Liver (tissue), 9 donors: ENCODE measurements around the gene NLRC5. TPM values are rescaled to one million over a fixed set of nuclear protein-coding genes. Genes with fewer than 3 reads are reported as not detected.

ENCODE experiments used
- DNase-seq: peaks from one replicate; pipeline ENCODE4 v3.0.0-alpha.2; 2017; ENCODE audit warnings: low spot score
- H3K27ac ChIP-seq, 2 donors: one replicate each; pipeline ENCODE4 v1.7.0; 2013; ENCODE audit warnings: inconsistent platforms in 2 of 2, low read length in 2 of 2, control low read depth in 1 of 2, low read depth in 1 of 2, mild to moderate bottlenecking in 1 of 2
- H3K27me3 ChIP-seq, 4 donors: one replicate each; pipeline versions ENCODE4 v1.6.1 to v1.7.0; 2013; ENCODE audit warnings: low read length in 3 of 4, inconsistent platforms in 1 of 4, mild to moderate bottlenecking in 1 of 4, moderate library complexity in 1 of 4; ENCODE audit not compliant: control insufficient read depth in 4 of 4, insufficient read depth in 4 of 4
- H3K36me3 ChIP-seq, 4 donors: one replicate each; pipeline versions ENCODE4 v1.6.1 to v1.7.0; 2013; ENCODE audit warnings: low read length in 3 of 4, mild to moderate bottlenecking in 3 of 4, low read depth in 1 of 4, moderate library complexity in 1 of 4; ENCODE audit not compliant: control insufficient read depth in 4 of 4, insufficient read depth in 3 of 4
- H3K4me1 ChIP-seq, 4 donors: one replicate each; pipeline versions ENCODE4 v1.6.1 to v1.7.0; 2013; ENCODE audit warnings: low read length in 3 of 4, mild to moderate bottlenecking in 3 of 4, moderate library complexity in 1 of 4; ENCODE audit not compliant: control insufficient read depth in 4 of 4, insufficient read depth in 4 of 4
- H3K4me3 ChIP-seq, 3 donors: one replicate each; pipeline versions ENCODE4 v1.6.1 to v1.7.0; 2013; ENCODE audit warnings: low read length in 3 of 3, control low read depth in 1 of 3, low read depth in 1 of 3, mild to moderate bottlenecking in 1 of 3
- H3K9ac ChIP-seq, 2 donors: one replicate each; pipeline ENCODE4 v1.7.0; 2013; ENCODE audit warnings: low read length in 2 of 2, mild to moderate bottlenecking in 2 of 2, moderate library complexity in 2 of 2, control low read depth in 1 of 2, low read depth in 1 of 2
- H3K9me3 ChIP-seq, 4 donors: one replicate each; pipeline versions ENCODE4 v1.6.1 to v1.7.0; 2013; ENCODE audit warnings: low read length in 3 of 4; ENCODE audit not compliant: control insufficient read depth in 4 of 4
- CTCF ChIP-seq: fragments of 150-350 bp; IDR thresholded peaks from 2 replicates; pipeline ENCODE4 v1.5.1; 2017; ENCODE audit warnings: improper control_type of control experiment, low read depth, low read length; ENCODE audit not compliant: missing input control
- FOXA1 ChIP-seq: IDR thresholded peaks from 2 replicates; pipeline ENCODE4 v1.6.1; 2016; ENCODE audit warnings: antibody characterized with exemption
- FOXA2 ChIP-seq: IDR thresholded peaks from 2 replicates; pipeline ENCODE4 v1.6.1; 2016; ENCODE audit warnings: antibody characterized with exemption
- HNF4A ChIP-seq, 2 donors: conservative IDR thresholded peaks; 2 replicates each; pipeline ENCODE4 v1.6.1; 2016; ENCODE audit warnings: antibody characterized with exemption in 2 of 2, mild to moderate bottlenecking in 2 of 2
- HNF4G ChIP-seq: IDR thresholded peaks from 2 replicates; pipeline ENCODE4 v1.6.1; 2016; ENCODE audit warnings: antibody characterized with exemption
- JUND ChIP-seq, 2 donors: IDR thresholded peaks; 2 replicates each; pipeline ENCODE4 v1.6.1; 2016; ENCODE audit warnings: antibody characterized with exemption in 2 of 2
- NR2F2 ChIP-seq: IDR thresholded peaks from 2 replicates; pipeline ENCODE4 v1.6.1; 2016; ENCODE audit warnings: antibody characterized with exemption
- REST ChIP-seq: IDR thresholded peaks from 2 replicates; pipeline ENCODE4 v1.6.1; 2016; ENCODE audit warnings: antibody characterized with exemption, mild to moderate bottlenecking
- RXRA ChIP-seq, 2 donors: IDR thresholded peaks; 2 replicates each; pipeline ENCODE4 v1.6.1; 2017 to 2018; ENCODE audit warnings: antibody characterized with exemption in 2 of 2, mild to moderate bottlenecking in 1 of 2
- SP1 ChIP-seq: IDR thresholded peaks from 2 replicates; pipeline ENCODE4 v1.6.1; 2018; ENCODE audit warnings: antibody characterized with exemption, mild to moderate bottlenecking
- TAF1 ChIP-seq: conservative IDR thresholded peaks from 2 replicates; pipeline ENCODE4 v1.6.1; 2016; ENCODE audit warnings: antibody characterized with exemption, mild to moderate bottlenecking
- YY1 ChIP-seq: IDR thresholded peaks from 2 replicates; pipeline ENCODE4 v1.6.1; 2016; ENCODE audit warnings: antibody characterized with exemption, mild to moderate bottlenecking
- ZBTB33 ChIP-seq: IDR thresholded peaks from 2 replicates; pipeline ENCODE4 v1.6.1; 2016; ENCODE audit warnings: antibody characterized with exemption
- WGBS: extraction: QIAGEN DNeasy Blood & Tissue Kit; methylation state at CpG from one replicate; pipeline ENCODE4 v1.1.7; 2013; 5-methylcytosine and 5-hydroxymethylcytosine counted together
- polyA plus RNA-seq, 2 donors: library from polyadenylated mRNA; stranded (reverse) in 1 of 2; unstranded in 1 of 2; fragments of 200-250 nt in 1 of 2; fragments of >200 nt in 1 of 2; fragmentation: Nextera tagmentation in 1 of 2; extraction: Ambion mirVana in 1 of 2; gene quantifications; one replicate each; pipeline versions ENCODE4 v1.2.1 to v1.2.3, GENCODE V29; 2013 to 2015
- total RNA-seq, 2 donors: library from RNA; depleted of rRNA; stranded (reverse); fragments of >200 nt; gene quantifications; one replicate each; pipeline ENCODE4 v1.2.3, GENCODE V29; 2014
- TF ChIP-seq, protein P1 (sequence below): IDR thresholded peaks from 2 replicates; pipeline ENCODE4 v1.6.1; 2016; ENCODE audit warnings: antibody characterized with exemption
- donor health status: healthy.
- donor health status: healthy.
- donor health status: healthy.
- donor health status: healthy.
- donor health status: healthy.

NLRC5 gene
- total and polyA plus RNA-seq, 4 donors = 4.7 to 23.3 (median 8.8) TPM

GRCh38 chr16:56983211-56983751, 6.1 kb upstream of the NLRC5 start:
- Histone ChIP-seq H3K9ac (no peak overlapping the region), H3K9me3 (no peaks in the 10 kb centered on the region), H3K36me3 (no peaks in the 10 kb centered on the region), H3K27ac (no peak overlapping the region), H3K27me3 (no peaks in the 10 kb centered on the region), H3K4me1 (peaks cover 2 to 9% (median 6%) of the 10 kb centered on the region in 4 donors), H3K4me3 (no peak overlapping the region)
- DNase-seq = no peak
- no peak for TF ChIP-seq YY1
- TF ChIP-seq, protein P1, sequence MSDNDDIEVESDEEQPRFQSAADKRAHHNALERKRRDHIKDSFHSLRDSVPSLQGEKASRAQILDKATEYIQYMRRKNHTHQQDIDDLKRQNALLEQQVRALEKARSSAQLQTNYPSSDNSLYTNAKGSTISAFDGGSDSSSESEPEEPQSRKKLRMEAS = no peak
- TF ChIP-seq RXRA (IDR thresholded peaks at IDR 0.05) = no peak
- peak; percentile 24 to 50 for TF ChIP-seq HNF4A (conservative IDR thresholded peaks at IDR 0.05)
- WGBS = 67% methylated on average over 9 of the region's 9 CpGs

- 46% methylated on average over 6 of the region's 6 CpGs for WGBS
- Histone ChIP-seq H3K4me1 (peaks cover 4 to 16% (median 7%) of the 10 kb centered on the region in 4 donors), H3K4me3 (no peak overlapping the region), H3K9ac (no peak overlapping the region), H3K27me3 (no peaks in the 10 kb centered on the region), H3K9me3 (no peaks in the 10 kb centered on the region), H3K27ac (peak overlapping the region; percentile 32 to 58), H3K36me3 (no peaks in the 10 kb centered on the region)
- no peak for DNase-seq
- TF ChIP-seq RXRA (IDR thresholded peaks at IDR 0.05) = peak; percentile 78 to 87
- TF ChIP-seq FOXA2 = peak; percentile 16
- TF ChIP-seq TAF1 = no peak
- peak in 1 of 2 donors; percentile 16 for TF ChIP-seq HNF4A (conservative IDR thresholded peaks at IDR 0.05)
- TF ChIP-seq HNF4G = no peak
- no peak for TF ChIP-seq FOXA1
- TF ChIP-seq ZBTB33 = no peak
- TF ChIP-seq CTCF = no peak
- TF ChIP-seq JUND (IDR thresholded peaks at IDR 0.05) = peak; percentile 20 to 86
- TF ChIP-seq YY1 = no peak
Measured at GRCh38 chr16:56984639-56985038, 4.7 kb upstream of the NLRC5 start.

DNA sequence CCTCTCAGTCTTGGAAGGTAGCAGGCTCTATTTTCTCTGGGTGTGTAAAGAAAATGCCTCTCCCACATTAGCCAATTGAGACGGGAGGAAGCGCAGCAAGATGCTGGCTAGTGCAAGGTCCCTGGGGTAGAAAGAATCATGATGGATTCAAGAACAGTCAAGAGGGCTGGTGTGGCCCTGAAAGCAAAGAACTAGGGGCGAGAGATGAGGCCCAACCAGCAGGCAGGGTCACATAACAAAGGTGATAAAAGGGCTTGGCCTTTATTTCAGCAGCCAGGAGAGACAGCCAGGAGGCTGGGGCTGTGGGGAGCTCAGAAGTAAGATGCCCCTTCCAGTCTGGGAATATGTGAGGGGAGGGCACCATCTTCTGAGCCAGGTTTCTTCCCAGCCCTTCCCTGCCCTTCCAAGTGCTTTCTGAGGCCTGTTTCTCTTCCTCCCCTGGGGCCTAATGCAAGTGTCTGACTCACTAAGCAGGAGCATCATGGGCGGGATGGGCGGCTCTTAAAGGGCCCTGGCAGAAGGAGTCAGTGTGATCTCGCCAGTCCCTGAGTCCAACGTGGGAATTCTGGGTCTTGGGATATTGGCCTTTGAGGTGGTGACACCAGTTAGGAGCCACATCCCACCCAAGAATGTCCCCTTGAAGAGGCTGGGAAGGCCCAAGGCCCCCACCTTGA, 3.9 kb upstream of the NLRC5 start:
- no peak for DNase-seq
- H3K27ac ChIP-seq = peak overlapping the region; percentile 32 to 58
- TF ChIP-seq SP1 (no peak), NR2F2 (no peak), RXRA (IDR thresholded peaks at IDR 0.05) (no peak), FOXA2 (no peak), REST (no peak), HNF4A (conservative IDR thresholded peaks at IDR 0.05) (no peak), ZBTB33 (no peak), CTCF (no peak)

More for the DNA sequence above, 3.9 kb upstream of the NLRC5 start:
- Histone ChIP-seq H3K4me1 (peaks cover 4 to 17% (median 12%) of the 10 kb centered on the region in 4 donors), H3K36me3 (no peaks in the 10 kb centered on the region), H3K27me3 (no peaks in the 10 kb centered on the region), H3K9me3 (no peaks in the 10 kb centered on the region), H3K4me3 (no peak overlapping the region), H3K9ac (no peak overlapping the region)
- WGBS = 88% methylated on average over 7 of the region's 7 CpGs
